SJCRH30 (cell line): ENCODE data around the gene PLEK2. TPM values are rescaled to one million over a fixed set of nuclear protein-coding genes. Genes with fewer than 3 reads are reported as not detected.
"Not testable (repeated sequence)": the region's sequence is repeated elsewhere in the genome, so short reads cannot be mapped to it uniquely, and the experiment has no call there.

Experiments
- DNase-seq, 2 experiments: peaks; one replicate each; pipeline ENCODE4 v3.0.0-alpha.2; 2015 to 2020
- H3K27ac ChIP-seq: fragments of 250-450 bp; sonication (Bioruptor Pico); 2 replicates; pipeline ENCODE4 v1.5.1; 2020; ENCODE audit warnings: mild to moderate bottlenecking, moderate library complexity
- H3K27me3 ChIP-seq: fragments of 250-450 bp; sonication (Bioruptor Pico); 2 replicates; pipeline ENCODE4 v1.5.1; 2020; ENCODE audit warnings: mild to moderate bottlenecking, moderate library complexity
- H3K36me3 ChIP-seq: fragments of 250-450 bp; sonication (Bioruptor Pico); 2 replicates; pipeline ENCODE4 v1.5.1; 2020; ENCODE audit warnings: mild to moderate bottlenecking, moderate library complexity
- H3K4me1 ChIP-seq: fragments of 250-450 bp; sonication (Bioruptor Pico); 2 replicates; pipeline ENCODE4 v1.5.1; 2020; ENCODE audit warnings: mild to moderate bottlenecking, moderate library complexity
- H3K4me3 ChIP-seq: fragments of 250-450 bp; sonication (Bioruptor Pico); 2 replicates; pipeline ENCODE4 v1.5.1; 2020; ENCODE audit warnings: mild to moderate bottlenecking, moderate library complexity
- H3K9me3 ChIP-seq: fragments of 250-450 bp; sonication (Bioruptor Pico); replicated peaks from 2 replicates; pipeline ENCODE4 v1.5.1; 2020; ENCODE audit warnings: mild to moderate bottlenecking, moderate library complexity
- total RNA-seq: library from RNA; depleted of rRNA; stranded (reverse); fragments of >200 nt; shearing (Covaris generic); gene quantifications from 2 replicates; pipeline ENCODE4 v1.2.3, GENCODE V29; 2014; rRNA removed

PLEK2 gene, protein sequence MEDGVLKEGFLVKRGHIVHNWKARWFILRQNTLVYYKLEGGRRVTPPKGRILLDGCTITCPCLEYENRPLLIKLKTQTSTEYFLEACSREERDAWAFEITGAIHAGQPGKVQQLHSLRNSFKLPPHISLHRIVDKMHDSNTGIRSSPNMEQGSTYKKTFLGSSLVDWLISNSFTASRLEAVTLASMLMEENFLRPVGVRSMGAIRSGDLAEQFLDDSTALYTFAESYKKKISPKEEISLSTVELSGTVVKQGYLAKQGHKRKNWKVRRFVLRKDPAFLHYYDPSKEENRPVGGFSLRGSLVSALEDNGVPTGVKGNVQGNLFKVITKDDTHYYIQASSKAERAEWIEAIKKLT
- total RNA-seq = not detected in 2 replicates

DNA sequence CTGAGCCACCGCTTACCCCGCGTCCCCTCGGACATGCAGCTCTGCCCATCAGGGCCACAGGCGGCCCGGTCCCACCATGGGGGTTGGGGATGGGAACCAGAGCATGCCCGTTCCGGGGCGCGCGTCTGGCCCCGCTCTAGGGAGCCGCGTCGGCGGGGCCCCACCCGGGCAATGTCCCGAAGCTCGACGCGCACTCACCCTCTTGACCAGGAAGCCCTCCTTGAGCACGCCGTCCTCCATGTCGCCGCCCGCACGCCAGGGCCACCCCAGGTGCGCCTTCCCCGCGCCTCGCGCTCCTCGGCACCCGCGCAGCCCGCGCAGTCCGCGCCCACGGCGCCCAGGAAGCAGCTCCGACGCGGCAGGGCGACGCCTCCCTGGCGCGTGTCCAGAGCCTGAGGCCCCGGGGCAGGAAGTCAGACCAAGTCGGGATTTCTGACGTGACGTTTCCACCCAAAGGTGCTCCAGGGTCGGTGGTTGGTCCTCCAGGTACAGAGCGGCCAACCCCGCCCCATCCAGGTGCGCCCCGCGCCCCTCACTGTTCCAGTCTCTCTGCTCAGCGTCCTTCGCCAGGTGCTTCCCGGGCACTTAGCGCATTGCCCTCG, at the start of gene PLEK2:
PLEK2 (minus strand) TSS at position 346 of the 602 bp plus-strand sequence; CDS start at position 240, 106 bp downstream.
- H3K4me3 ChIP-seq = no peak within 1 kb of the TSS
- no peaks in the 10 kb centered on the region for H3K9me3 ChIP-seq
- peaks cover 4% of the 10 kb centered on the region; the same call in 1 of the 2 replicates for H3K4me1 ChIP-seq
- H3K27me3 ChIP-seq = no peaks in the 10 kb centered on the region
- DNase-seq = no peak
- no peak within 1 kb of the TSS for H3K27ac ChIP-seq
- no peaks in the 10 kb centered on the region for H3K36me3 ChIP-seq

DNA sequence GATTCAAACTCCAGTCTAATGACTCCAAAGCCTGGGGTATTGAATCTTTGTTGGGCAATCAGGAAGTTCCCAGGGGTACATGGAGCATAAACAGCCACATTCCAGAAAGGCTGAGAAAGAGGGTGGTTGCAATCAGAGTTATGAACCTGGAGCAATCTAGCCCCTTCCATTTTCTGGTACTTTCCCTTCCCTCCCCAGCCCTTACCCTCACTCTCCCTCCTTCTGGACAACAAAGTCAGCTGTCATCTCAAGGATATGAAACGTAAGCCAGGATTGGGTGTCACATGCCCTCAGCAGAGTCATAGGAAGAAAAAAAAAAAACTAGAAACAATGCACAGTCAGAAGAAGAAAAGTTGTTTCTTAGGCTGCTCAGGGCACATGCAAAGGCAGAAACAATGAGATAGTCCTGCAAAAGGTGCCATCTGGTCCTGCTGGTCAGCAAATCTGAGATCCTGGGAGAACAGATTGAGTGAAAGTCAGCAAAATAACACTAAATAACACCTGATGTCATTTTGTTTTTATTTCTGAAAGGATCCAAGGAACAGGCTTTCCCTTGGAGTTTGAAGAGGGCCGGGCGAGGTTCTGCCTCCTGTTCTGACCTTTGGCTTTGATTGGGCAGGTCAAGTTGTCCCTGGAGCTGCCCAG, 49.5 kb upstream of the PLEK2 start:
- no peaks in the 10 kb centered on the region for H3K27me3 ChIP-seq
- no peak overlapping the region for H3K27ac ChIP-seq
- H3K4me3 ChIP-seq = no peak overlapping the region
- no peaks in the 10 kb centered on the region for H3K9me3 ChIP-seq
- DNase-seq = no peak
- H3K36me3 ChIP-seq = no peaks in the 10 kb centered on the region
- no peaks in the 10 kb centered on the region for H3K4me1 ChIP-seq

DNA sequence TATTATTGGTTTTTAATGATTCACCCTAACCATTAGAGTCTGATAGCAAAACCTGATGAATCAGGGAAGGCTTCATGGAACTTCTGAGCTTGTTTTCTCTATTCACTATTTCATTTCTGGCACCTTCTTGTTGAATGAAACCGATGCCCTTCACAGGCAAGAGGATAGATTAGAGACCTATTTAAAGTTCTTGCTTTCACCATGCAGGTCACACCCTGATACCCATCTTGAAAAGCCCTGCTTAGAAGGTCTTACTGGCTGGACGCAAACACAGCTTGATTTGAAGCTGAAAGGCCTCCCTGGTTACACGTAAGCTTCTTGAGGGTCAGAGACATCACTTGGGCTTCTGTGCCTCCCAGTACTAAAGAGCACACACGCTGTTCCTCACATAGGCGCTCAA, 47.4 kb upstream of the PLEK2 start:
- Histone ChIP-seq H3K4me3 (no peak overlapping the region), H3K27me3 (no peaks in the 10 kb centered on the region), H3K27ac (no peak overlapping the region), H3K9me3 (no peaks in the 10 kb centered on the region), H3K4me1 (no peaks in the 10 kb centered on the region), H3K36me3 (no peaks in the 10 kb centered on the region)
- DNase-seq = no peak

DNA sequence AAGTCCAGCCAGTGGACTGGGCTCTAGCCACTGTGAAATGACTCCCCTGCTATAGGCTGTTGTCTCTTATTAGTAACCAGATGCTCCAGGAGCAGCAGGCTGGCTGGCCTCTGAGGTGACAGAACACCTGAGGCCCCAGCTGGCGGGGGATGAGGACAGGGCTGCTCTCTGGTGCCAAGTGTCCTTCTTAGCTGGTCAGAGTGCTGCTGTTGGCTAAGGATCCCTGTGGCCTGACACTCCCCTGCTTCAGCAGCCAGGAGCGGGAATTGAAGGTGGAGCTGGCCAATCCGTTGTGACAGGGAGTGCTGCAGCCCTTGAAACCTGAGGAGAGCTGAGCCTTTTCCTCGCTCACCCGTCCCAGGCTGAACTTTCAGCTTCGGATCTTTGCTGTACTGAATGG, 45.8 kb upstream of the PLEK2 start:
- Histone ChIP-seq H3K9me3 (no peaks in the 10 kb centered on the region), H3K4me3 (no peak overlapping the region), H3K36me3 (no peaks in the 10 kb centered on the region), H3K27ac (no peak overlapping the region), H3K27me3 (peaks cover 3% of the 10 kb centered on the region; the same call in 1 of the 2 replicates), H3K4me1 (no peaks in the 10 kb centered on the region)
- peak in 1 of 2 experiments; percentile 26 for DNase-seq

DNA sequence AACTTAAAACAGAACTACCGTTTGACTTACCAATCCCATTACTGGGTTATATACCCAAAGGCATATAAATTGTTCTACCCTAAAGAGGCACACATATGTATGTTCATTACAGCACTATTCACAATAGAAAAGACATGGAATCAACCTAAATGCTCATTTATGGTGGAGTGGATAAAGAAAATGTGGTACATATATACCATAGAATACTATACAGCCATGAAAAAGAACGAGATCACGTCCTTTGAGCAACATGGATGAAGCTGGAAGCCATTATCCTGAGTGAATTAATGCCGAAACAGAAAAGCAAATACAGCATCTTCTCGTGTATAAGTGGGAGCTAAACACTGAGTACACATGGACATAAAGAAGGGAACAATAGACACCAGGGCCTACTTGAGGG, 44.8 kb upstream of the PLEK2 start:
- Histone ChIP-seq H3K4me1 (no peaks in the 10 kb centered on the region), H3K27ac (no peak overlapping the region)

DNA sequence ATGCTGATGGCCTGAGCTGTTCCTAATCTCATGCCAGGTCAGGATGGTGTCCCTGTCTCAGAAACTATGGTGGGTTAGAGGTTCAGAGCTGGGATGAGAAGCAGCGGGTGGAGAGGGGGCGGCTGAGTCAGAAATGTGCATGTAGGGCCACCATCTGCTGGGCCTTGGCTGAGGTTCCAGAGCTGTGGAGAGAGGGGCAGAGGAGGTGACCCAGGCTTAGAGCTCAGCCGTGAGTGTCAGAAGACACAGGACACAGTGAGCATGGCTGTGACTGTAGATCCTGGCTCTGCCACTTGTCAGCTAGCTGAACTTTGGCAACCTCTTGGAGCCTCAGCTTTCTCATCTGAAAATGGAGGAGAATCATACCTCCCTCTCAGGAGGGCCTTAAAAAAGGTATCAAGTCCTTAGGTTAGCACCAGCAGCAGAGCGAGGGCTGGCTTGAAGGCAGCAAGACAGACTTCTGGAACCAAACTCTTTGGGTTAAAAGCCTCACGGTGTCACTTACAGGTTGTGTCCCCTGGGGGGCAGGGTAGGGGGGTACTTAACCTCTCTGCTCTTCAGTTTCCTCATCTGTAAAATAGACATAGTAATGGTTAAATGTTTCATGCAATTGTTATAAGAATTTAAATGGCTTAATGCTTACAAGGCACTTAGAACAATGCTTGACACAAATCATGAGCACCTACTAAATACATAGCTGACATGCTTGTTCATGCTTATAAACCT, 41.8 kb upstream of the PLEK2 start:
- H3K27me3 ChIP-seq = peaks cover 3% of the 10 kb centered on the region; the same call in 1 of the 2 replicates
- no peaks in the 10 kb centered on the region for H3K36me3 ChIP-seq
- no peak overlapping the region for H3K27ac ChIP-seq
- H3K4me3 ChIP-seq = no peak overlapping the region
- H3K4me1 ChIP-seq = no peaks in the 10 kb centered on the region
- no peaks in the 10 kb centered on the region; the same call in 1 of the 2 replicates for H3K9me3 ChIP-seq
- no peak for DNase-seq

More for the DNA sequence above, 44.8 kb upstream of the PLEK2 start:
- peaks cover 3% of the 10 kb centered on the region; the same call in 1 of the 2 replicates for H3K27me3 ChIP-seq
- no peaks in the 10 kb centered on the region for H3K36me3 ChIP-seq
- H3K4me3 ChIP-seq = no peak overlapping the region
- no peak for DNase-seq
- H3K9me3 ChIP-seq = no peaks in the 10 kb centered on the region

DNA sequence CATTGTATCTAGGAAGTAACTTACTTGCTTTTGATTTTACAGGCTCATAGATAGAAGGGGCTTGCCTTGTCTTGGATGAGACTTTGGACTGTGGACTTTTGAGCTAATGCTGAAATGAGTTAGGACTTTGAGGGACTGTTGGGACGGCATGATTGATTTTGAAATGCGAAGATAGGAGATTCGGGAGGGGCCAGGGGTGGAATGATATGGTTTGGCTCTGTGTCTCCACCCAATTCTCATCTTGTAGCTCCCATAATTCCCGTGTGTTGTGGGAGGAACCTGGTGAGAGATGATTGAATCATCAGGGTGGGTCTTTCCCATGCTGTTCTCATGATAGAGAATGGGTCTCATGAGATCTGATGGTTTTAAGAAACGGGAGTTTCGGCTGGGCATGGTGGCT, 39.7 kb upstream of the PLEK2 start:
- H3K4me1 ChIP-seq, H3K27ac ChIP-seq, H3K36me3 ChIP-seq, H3K27me3 ChIP-seq, H3K9me3 ChIP-seq, H3K4me3 ChIP-seq, DNase-seq: not testable (repeated sequence)

DNA sequence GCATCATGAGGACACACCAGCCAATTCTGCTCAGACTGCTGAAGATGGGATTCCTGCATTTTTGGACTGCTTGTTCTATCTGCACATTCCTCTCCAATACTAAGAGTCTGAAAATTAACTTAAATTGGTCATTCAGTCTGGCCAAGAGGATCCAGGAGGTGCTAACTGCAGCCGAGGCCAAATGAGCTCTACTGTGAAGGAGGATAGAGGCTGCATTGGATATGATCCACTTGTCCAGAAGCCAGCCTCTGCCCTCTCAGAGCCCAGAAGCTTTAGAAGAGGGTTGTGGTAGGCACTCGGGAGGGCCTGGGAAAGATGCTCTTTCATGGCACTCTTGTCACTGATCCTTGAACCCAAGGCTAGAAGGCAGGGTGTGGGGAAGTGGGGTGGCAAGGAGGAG, 37.1 kb upstream of the PLEK2 start:
- Histone ChIP-seq H3K36me3 (no peaks in the 10 kb centered on the region), H3K4me1 (no peaks in the 10 kb centered on the region), H3K4me3 (no peak overlapping the region), H3K27me3 (peaks cover 3% of the 10 kb centered on the region; the same call in 1 of the 2 replicates), H3K9me3 (no peaks in the 10 kb centered on the region; the same call in 1 of the 2 replicates), H3K27ac (no peak overlapping the region)
- DNase-seq = no peak

DNA sequence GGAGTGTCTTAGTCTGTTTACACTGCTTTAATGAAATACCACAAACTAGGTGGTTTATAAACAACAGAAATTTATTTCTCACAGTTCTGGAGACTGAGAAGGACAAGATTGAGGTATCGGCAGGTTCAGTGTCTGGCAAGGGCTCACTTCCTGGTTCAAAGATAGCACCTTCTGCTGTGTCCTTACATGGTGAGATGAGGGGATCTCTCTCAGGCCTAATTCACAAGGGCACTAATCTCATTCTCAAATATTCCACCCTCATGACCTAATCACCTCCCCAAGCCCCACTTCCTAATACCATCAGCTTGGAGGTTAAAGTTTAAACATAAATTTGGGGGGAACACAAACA, 35.0 kb upstream of the PLEK2 start:
- no peaks in the 10 kb centered on the region for H3K27me3 ChIP-seq
- H3K4me3 ChIP-seq = no peak overlapping the region
- no peak overlapping the region for H3K27ac ChIP-seq
- H3K4me1 ChIP-seq = no peaks in the 10 kb centered on the region
- no peaks in the 10 kb centered on the region for H3K36me3 ChIP-seq
- no peaks in the 10 kb centered on the region; the same call in 1 of the 2 replicates for H3K9me3 ChIP-seq
- no peak for DNase-seq

DNA sequence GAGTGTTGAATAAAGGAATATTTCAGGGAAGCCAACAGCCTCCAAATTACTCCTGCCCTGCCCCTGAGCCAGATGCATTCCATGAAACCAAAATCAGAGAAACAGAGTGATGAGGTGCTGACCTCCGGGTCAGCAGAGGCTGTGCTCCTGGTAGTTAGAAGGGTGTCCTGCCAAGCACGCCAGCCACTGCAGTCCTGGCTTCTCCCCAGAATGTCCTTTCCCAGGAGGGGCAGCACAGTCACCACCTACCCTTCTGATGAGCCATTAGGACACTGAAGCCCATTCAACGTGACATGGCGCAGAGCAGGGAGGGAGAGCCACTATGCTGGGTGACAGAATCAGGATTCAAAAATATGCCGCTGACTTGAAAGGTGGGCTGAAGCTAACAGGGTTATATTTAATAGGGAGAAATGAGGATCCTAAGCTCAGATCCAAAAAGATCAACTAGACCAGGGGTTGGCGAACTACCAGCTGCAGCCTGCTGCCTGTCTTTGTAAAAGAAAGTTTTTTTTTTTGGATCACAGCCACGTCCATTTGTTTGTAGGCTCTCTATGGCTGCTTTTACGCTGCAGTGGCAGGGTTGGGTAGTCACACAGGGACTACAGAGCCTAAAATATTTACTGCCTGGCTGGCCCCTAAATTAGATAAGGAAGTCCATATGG, 34.5 kb upstream of the PLEK2 start:
- Histone ChIP-seq H3K36me3 (no peaks in the 10 kb centered on the region), H3K4me1 (no peaks in the 10 kb centered on the region), H3K27me3 (no peaks in the 10 kb centered on the region), H3K4me3 (no peak overlapping the region), H3K27ac (no peak overlapping the region), H3K9me3 (no peaks in the 10 kb centered on the region; the same call in 1 of the 2 replicates)
- DNase-seq = no peak

DNA sequence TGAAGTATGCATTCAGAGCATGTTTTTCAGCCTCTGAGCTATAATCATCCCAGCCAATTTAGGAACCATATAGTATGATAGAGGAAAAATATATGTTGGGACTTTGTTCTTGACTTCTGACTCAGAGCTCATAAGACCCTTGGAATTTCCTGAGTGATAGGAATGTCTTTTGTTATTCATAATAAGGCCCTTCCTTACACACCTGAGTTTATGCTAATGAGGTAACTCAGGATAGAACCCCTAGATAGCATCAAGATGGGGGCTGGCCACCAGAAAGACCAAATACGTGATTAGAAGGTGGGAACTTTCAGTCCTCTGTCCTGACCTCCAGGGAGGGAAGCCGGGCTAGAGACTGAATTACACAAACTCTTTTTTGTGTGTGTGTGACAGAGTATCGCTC, 32.4 kb upstream of the PLEK2 start:
- H3K9me3 ChIP-seq = no peaks in the 10 kb centered on the region
- DNase-seq = no peak
- no peak overlapping the region for H3K4me3 ChIP-seq

DNA sequence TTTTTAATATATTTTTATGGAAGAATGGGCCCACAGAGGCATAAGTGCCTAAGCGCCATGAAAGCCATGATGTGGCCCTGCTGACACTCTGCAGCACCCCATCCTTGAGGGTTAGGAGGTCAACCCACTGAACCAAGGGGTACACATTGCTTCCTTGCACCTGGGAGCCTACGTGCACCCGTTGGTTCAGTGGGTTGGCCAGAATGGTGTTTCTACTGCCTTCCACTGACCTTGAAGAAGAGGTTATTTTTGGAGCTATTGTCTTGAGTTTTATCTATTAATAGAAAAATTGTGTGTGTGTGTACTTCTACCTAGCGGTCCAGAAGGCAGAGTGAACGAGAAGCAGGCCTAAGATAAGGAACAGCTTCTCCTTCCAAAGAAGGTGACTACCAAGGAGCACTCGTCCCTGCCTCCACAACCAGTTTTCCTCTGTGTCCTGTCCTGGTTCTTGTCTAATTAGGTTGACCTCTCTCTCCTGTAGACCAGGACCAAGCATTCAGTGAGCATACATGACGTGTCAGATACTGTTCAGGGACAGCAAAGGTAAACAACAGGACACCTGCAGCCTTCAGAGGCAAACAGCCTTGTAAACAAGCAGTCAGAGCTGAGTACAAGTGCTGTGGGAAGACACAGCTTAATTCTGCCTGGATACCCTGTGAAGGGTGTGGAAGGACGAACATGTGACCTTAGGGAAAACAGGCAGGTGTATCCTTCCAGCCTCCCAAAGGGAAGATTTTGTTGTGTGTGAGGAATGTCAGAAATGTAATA, 30.4 kb upstream of the PLEK2 start:
- Histone ChIP-seq H3K9me3 (no peaks in the 10 kb centered on the region), H3K4me1 (no peaks in the 10 kb centered on the region), H3K27ac (no peak overlapping the region), H3K36me3 (no peaks in the 10 kb centered on the region), H3K27me3 (no peaks in the 10 kb centered on the region), H3K4me3 (no peak overlapping the region)
- no peak for DNase-seq

More for the DNA sequence above, 32.4 kb upstream of the PLEK2 start:
- H3K4me1 ChIP-seq = no peaks in the 10 kb centered on the region
- H3K27ac ChIP-seq = no peak overlapping the region
- no peaks in the 10 kb centered on the region for H3K36me3 ChIP-seq
- no peaks in the 10 kb centered on the region for H3K27me3 ChIP-seq

DNA sequence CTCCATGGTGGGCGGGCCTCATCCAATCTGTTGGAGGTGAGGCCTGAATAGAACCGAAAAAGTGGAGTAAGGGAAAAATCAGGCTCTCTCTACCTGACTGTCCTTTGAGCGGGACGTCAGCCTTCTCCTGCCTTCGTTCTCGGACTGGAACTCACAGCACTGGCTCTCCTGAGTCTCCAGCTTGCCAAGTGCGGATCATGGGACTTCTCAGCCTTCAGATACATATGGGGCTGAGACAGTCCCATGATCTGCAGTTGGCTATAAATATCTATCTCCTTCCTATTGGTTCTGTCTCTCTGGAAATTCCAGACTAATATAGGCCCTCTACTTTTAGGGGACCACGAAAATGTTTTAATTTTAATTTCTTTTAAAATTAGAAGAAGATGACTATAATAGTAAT, 29.7 kb upstream of the PLEK2 start:
- Histone ChIP-seq H3K4me1 (no peaks in the 10 kb centered on the region), H3K9me3 (no peaks in the 10 kb centered on the region), H3K36me3 (no peaks in the 10 kb centered on the region), H3K4me3 (no peak overlapping the region), H3K27ac (no peak overlapping the region), H3K27me3 (no peaks in the 10 kb centered on the region)
- DNase-seq = no peak

DNA sequence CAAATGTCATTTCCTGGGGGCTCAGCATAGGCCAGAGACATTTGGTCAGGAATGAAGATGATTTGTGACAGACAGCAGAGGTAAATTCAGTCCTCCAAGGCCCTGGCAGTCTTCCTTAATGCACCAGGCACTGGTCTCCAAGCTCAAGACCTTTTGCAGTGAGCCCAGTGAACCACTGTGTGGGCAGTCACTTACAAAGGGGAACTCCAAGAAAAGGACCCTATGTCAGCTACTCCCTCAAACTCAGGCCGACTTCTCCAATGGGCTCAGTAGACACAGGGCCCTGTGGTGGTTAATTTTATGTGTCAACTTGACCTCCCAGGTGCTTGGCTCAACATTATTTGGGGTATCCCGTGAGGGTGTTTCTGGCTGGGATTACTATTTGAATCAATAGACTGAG, 29.3 kb upstream of the PLEK2 start:
- Histone ChIP-seq H3K4me3 (no peak overlapping the region), H3K36me3 (no peaks in the 10 kb centered on the region), H3K4me1 (no peaks in the 10 kb centered on the region), H3K9me3 (no peaks in the 10 kb centered on the region), H3K27me3 (no peaks in the 10 kb centered on the region), H3K27ac (no peak overlapping the region)
- no peak for DNase-seq
